ENCODE data around the gene POU4F2. TPM values are rescaled to one million over a fixed set of nuclear protein-coding genes. Genes with fewer than 3 reads are reported as not detected.

POU4F2 gene
- total RNA-seq, 1 experiment from 2014 or later = not detected

- H3K14ac ChIP-seq (ENCODE audit: insufficient read depth, low read length) = no peak overlapping the region
- H3K4me1 ChIP-seq (ENCODE audit: insufficient read depth, low read length) = no peaks in the 10 kb centered on the region
- Mint-ChIP-seq H3K27ac (no peak overlapping the region), H3K4me1 (peaks cover 8 to 27% of the 10 kb centered on the region in 2 experiments), H3K4me3 (peak overlapping the region in 1 of 2 experiments; percentile 80; a peak in 2 of 5 replicates), H3K9me3 (peaks cover 0 to 9% of the 10 kb centered on the region in 2 experiments; a peak in 2 of 5 replicates), H3K27me3 (ENCODE audit: low read depth) (peaks cover 100% of the 10 kb centered on the region), H3K36me3 (ENCODE audit: insufficient read depth in 1 of 3, low read depth in 3 of 3) (no peaks in the 10 kb centered on the region; a peak in 1 of 7 replicates)
- H3K79me1 ChIP-seq (ENCODE audit: insufficient read depth, low read depth, low read length, poor library complexity, severe bottlenecking) = no peaks in the 10 kb centered on the region
- H3K23ac ChIP-seq (ENCODE audit: insufficient read length, low read depth, low read length) = no peak overlapping the region
- no peak overlapping the region for H4K8ac ChIP-seq (replicated peaks; ENCODE audit: insufficient read length, low read depth, low read length)
- H3K9ac ChIP-seq (ENCODE audit: extremely low read depth, insufficient read length, low read length) = no peak overlapping the region
- H2BK120ac ChIP-seq (ENCODE audit: low read depth, low read length, poor library complexity, severe bottlenecking) = no peak overlapping the region
- H2AK5ac ChIP-seq (ENCODE audit: insufficient read length, low read length) = no peak overlapping the region
- no peak overlapping the region for H2BK20ac ChIP-seq (ENCODE audit: low read depth, low read length, poor library complexity, severe bottlenecking)
- DNase-seq = no peak
- H2AFZ ChIP-seq (ENCODE audit: low read length) = no peak overlapping the region
- H3K4me2 ChIP-seq (ENCODE audit: insufficient read depth, insufficient read length, low read length) = no peak overlapping the region
- H3K56ac ChIP-seq (ENCODE audit: insufficient read length, low read depth, low read length) = no peak overlapping the region
- H4K20me1 ChIP-seq (ENCODE audit: control insufficient read depth, insufficient read depth, insufficient read length) = no peaks in the 10 kb centered on the region
- no peak overlapping the region for H2BK15ac ChIP-seq (ENCODE audit: low read depth, low read length)
- TF ChIP-seq, protein P1, sequence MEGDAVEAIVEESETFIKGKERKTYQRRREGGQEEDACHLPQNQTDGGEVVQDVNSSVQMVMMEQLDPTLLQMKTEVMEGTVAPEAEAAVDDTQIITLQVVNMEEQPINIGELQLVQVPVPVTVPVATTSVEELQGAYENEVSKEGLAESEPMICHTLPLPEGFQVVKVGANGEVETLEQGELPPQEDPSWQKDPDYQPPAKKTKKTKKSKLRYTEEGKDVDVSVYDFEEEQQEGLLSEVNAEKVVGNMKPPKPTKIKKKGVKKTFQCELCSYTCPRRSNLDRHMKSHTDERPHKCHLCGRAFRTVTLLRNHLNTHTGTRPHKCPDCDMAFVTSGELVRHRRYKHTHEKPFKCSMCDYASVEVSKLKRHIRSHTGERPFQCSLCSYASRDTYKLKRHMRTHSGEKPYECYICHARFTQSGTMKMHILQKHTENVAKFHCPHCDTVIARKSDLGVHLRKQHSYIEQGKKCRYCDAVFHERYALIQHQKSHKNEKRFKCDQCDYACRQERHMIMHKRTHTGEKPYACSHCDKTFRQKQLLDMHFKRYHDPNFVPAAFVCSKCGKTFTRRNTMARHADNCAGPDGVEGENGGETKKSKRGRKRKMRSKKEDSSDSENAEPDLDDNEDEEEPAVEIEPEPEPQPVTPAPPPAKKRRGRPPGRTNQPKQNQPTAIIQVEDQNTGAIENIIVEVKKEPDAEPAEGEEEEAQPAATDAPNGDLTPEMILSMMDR (conservative IDR thresholded peaks at IDR 0.05) = no peak
- H4K91ac ChIP-seq (ENCODE audit: insufficient read length, low read depth, low read length) = no peak overlapping the region
- no peak overlapping the region for H4K5ac ChIP-seq (ENCODE audit: insufficient read length, low read depth, low read length)
- H3K79me2 ChIP-seq (ENCODE audit: insufficient read depth, low read length) = no peaks in the 10 kb centered on the region
- no peak overlapping the region for H2BK5ac ChIP-seq (ENCODE audit: insufficient read length, low read length)
- H3T11ph ChIP-seq (ENCODE audit: low read length) = no peak overlapping the region
- no CpG with 5 or more reads among the region's 3 CpGs for WGBS (ENCODE audit: extremely low coverage, insufficient read length, low lambda C conversion rate)
- H3K4ac ChIP-seq (ENCODE audit: low read depth, low read length) = no peak overlapping the region
- no peak overlapping the region for H2BK12ac ChIP-seq (ENCODE audit: insufficient read length, low read depth, low read length)
- H3K18ac ChIP-seq (ENCODE audit: insufficient read length, low read depth, low read length) = no peak overlapping the region
- H3K27ac ChIP-seq (ENCODE audit: insufficient read length, low read depth, low read length) = no peak overlapping the region
- peaks cover 85% of the 10 kb centered on the region for H3K27me3 ChIP-seq (ENCODE audit: insufficient read depth, low read length)
- H3K23me2 ChIP-seq (ENCODE audit: insufficient read length, low read depth, low read length, poor library complexity, severe bottlenecking) = peaks cover 7% of the 10 kb centered on the region
- no peaks in the 10 kb centered on the region for H3K9me3 ChIP-seq (ENCODE audit: control insufficient read depth, low read depth, low read length)
Measured at GRCh38 chr4:146649232-146649631, 10.5 kb downstream of the POU4F2 start.
